Stomach smooth muscle (tissue), 2 donors: ENCODE measurements around the gene TFB1M.
"Not testable (repeated sequence)": the region's sequence is repeated elsewhere in the genome, so short reads cannot be mapped to it uniquely, and the experiment has no call there.

ENCODE experiments used
- H3K27ac ChIP-seq: one replicate; pipeline ENCODE4 v1.7.0; 2013; ENCODE audit warnings: mild to moderate bottlenecking, low read length, inconsistent platforms
- H3K27me3 ChIP-seq, 2 donors: one replicate each; pipeline ENCODE4 v1.7.0; 2013; ENCODE audit warnings: low read length in 2 of 2; ENCODE audit not compliant: insufficient read depth in 2 of 2, control insufficient read depth in 1 of 2
- H3K36me3 ChIP-seq, 2 donors: one replicate each; pipeline ENCODE4 v1.7.0; 2013; ENCODE audit warnings: low read length in 2 of 2; ENCODE audit not compliant: control insufficient read depth in 2 of 2, insufficient read depth in 2 of 2
- H3K4me1 ChIP-seq: one replicate; pipeline ENCODE4 v1.7.0; 2013; ENCODE audit warnings: low read length; ENCODE audit not compliant: control insufficient read depth, insufficient read depth
- H3K4me3 ChIP-seq, 2 donors: one replicate each; pipeline ENCODE4 v1.7.0; 2013; ENCODE audit warnings: low read length in 2 of 2
- H3K9ac ChIP-seq, 2 donors: one replicate each; pipeline ENCODE4 v1.7.0; 2013; ENCODE audit warnings: low read length in 2 of 2, mild to moderate bottlenecking in 1 of 2
- H3K9me3 ChIP-seq, 2 donors: one replicate each; pipeline ENCODE4 v1.7.0; 2013; ENCODE audit warnings: low read length in 2 of 2; ENCODE audit not compliant: control insufficient read depth in 2 of 2
- donor health status: healthy.
- donor health status: Pancreatic carcinoma.

Gene TFB1M

DNA sequence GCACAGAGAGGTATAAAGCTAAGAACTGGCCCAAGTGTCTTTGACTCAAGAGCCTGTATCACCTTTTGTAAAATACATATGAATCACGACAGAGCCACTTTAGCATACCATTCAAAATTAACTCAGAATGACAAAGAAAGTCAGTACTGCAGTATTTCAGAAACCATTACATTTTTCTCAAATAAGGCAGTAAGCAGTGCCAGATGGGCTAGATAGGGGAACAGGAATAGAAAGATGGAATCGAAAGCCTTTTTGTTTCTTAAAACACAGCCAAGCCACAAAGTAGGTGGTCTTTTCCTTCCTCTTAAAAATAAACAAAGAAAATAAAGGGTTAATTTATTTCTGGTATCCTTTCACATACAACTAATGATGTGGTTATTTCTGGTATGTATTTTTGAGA, 40.2 kb downstream of the TFB1M start:
- peaks cover 19% of the 10 kb centered on the region for H3K4me1 ChIP-seq
- no peak overlapping the region for H3K27ac ChIP-seq

DNA sequence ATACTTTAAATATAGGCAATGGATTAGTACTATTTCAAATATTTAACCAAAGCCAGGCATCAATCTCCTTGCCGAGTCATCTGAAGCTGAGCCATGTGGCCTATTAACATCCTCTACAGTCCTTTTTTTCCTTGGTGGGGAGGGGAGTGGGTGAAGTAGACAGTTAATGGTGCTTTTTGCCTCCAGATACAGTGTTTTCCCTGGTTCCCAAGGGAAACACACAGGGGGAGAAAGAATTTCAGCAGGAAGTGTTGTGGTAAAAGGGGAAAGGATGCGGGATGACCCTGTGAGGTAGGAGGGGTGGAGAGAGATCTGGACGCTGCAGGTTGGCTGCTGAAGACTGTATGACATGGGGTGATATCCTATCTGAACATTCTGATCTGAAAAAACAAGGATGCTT, 40.9 kb downstream of the TFB1M start:
- peak overlapping the region; percentile 7 to 16 for H3K4me3 ChIP-seq
- H3K4me1 ChIP-seq: peaks cover 19% of the 10 kb centered on the region
- peak overlapping the region; percentile 38 for H3K27ac ChIP-seq
- H3K9ac ChIP-seq: no peak overlapping the region
- H3K9me3 ChIP-seq: no peaks in the 10 kb centered on the region
- no peaks in the 10 kb centered on the region for H3K27me3 ChIP-seq
- H3K36me3 ChIP-seq: no peaks in the 10 kb centered on the region

More for the DNA sequence above, 40.2 kb downstream of the TFB1M start:
- H3K4me3 ChIP-seq: no peak overlapping the region
- no peaks in the 10 kb centered on the region for H3K9me3 ChIP-seq
- no peaks in the 10 kb centered on the region for H3K27me3 ChIP-seq
- H3K9ac ChIP-seq: no peak overlapping the region
- H3K36me3 ChIP-seq: no peaks in the 10 kb centered on the region

DNA sequence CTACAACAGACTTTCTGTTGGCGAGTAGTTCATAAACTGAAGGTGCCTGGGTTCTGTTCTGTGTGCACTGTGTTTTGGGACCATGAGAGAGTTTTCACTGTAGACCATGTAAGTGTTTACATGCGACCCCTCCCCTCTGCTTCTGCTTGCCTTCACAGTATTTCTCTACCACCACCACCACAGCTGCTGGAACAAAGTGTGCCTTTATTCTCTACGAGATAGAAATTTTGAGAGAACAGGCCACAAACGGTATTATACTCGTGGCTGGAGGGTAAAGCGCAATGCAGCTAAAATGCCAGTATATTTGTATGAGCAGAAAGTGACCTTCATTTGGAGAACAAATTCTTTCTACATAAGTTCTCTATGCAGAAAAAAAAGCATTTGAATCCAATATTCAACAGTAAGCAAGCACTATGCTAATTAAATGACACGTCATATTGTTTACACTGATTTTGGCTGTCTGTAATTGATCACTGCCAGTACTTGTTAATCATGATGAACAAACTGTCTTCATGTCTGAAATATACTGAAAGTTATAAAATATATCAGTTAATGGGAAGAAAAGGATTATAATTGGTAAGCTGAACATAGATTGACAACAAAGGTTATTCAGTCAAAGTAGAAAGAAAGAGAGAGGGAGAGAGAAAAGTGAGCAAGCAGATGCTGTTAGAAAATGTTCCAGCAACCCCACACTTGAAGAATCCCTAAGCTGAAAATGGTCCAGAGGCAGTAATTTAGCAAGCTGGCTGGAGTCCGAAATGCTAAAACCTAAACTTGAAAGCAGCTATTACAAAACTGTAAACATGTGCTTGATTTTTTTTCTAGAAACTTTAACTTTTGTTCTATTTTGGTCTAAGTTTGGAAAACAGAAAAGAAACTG, 41.7 kb downstream of the TFB1M start:
- Histone ChIP-seq H3K9me3 (no peaks in the 10 kb centered on the region), H3K36me3 (no peaks in the 10 kb centered on the region), H3K27ac (peak overlapping the region; percentile 38), H3K4me3 (peak overlapping the region; percentile 0 to 36), H3K27me3 (no peaks in the 10 kb centered on the region), H3K4me1 (peaks cover 19% of the 10 kb centered on the region), H3K9ac (no peak overlapping the region)

DNA sequence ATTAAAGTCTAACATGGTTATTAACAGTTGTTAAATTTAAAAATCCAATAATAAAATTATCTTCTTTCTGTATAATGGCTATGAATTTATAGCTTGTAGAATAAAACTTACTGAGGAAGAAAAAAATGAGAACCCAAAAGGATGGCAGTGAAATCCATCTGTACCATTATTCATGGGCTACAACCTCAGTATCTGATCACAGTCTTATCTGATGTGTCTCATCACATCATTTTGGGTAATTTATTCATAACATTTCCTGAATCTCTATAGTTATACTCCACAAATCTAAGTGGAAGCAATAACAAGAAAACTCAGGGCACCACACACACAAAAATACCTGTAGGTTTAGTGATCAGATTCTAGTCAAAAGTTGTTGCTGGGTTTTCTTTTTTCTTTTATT, 43.1 kb downstream of the TFB1M start:
- H3K27ac ChIP-seq: no peak overlapping the region
- H3K36me3 ChIP-seq: no peaks in the 10 kb centered on the region

DNA sequence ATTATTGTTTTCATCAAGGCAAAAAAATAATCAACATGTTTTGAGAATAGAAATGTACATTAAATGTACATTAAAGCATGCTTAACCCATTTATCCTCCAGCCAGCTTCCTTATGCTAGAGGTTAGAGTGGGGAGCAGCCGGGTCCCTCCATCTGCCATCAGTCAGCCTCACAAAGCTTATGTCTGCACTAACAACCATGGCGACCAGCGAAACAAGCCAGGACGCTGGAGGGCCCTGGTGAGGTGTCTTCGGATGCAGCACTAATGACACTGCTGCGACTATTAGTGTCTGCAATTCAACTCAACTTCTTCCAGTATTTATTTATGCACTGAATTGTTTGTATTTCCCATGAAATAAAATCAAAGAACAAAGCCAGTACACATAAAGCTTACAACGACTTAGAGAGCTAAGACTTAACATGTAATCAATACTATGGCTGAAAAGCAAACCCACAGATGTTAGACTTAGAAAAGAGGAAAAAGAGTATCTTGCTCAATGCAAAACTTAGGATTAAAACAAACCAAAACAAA, 43.7 kb downstream of the TFB1M start:
- Histone ChIP-seq H3K27ac (no peak overlapping the region), H3K4me3 (no peak overlapping the region), H3K9me3 (no peaks in the 10 kb centered on the region), H3K36me3 (no peaks in the 10 kb centered on the region), H3K9ac (no peak overlapping the region), H3K4me1 (peaks cover 13% of the 10 kb centered on the region), H3K27me3 (no peaks in the 10 kb centered on the region)

More for the DNA sequence above, 43.1 kb downstream of the TFB1M start:
- Histone ChIP-seq H3K27me3 (no peaks in the 10 kb centered on the region), H3K4me3 (no peak overlapping the region), H3K9me3 (no peaks in the 10 kb centered on the region), H3K4me1 (peaks cover 18% of the 10 kb centered on the region), H3K9ac (no peak overlapping the region)

DNA sequence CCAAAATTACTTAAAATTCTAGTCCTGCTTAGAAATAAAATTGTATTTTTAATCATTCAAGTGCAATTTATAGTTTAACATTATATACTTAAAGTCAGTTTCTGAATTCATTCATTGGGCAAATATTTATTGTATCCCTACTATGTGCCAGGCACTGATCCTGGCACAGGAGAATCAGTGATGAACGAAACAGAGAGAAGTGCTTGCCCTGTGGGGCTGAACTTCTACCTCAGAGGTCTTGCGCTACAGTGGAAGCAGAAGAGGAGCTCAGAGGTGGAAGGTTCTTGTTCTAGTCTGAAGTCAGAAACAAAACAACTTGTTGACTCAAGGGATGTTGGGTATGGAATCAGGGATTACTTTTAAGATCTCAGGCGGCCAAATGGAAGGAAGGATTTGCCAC, 44.5 kb downstream of the TFB1M start:
- no peak overlapping the region for H3K27ac ChIP-seq
- no peaks in the 10 kb centered on the region for H3K9me3 ChIP-seq
- no peak overlapping the region for H3K4me3 ChIP-seq
- H3K27me3 ChIP-seq: no peaks in the 10 kb centered on the region
- no peaks in the 10 kb centered on the region for H3K36me3 ChIP-seq
- H3K9ac ChIP-seq: no peak overlapping the region
- H3K4me1 ChIP-seq: peaks cover 13% of the 10 kb centered on the region

DNA sequence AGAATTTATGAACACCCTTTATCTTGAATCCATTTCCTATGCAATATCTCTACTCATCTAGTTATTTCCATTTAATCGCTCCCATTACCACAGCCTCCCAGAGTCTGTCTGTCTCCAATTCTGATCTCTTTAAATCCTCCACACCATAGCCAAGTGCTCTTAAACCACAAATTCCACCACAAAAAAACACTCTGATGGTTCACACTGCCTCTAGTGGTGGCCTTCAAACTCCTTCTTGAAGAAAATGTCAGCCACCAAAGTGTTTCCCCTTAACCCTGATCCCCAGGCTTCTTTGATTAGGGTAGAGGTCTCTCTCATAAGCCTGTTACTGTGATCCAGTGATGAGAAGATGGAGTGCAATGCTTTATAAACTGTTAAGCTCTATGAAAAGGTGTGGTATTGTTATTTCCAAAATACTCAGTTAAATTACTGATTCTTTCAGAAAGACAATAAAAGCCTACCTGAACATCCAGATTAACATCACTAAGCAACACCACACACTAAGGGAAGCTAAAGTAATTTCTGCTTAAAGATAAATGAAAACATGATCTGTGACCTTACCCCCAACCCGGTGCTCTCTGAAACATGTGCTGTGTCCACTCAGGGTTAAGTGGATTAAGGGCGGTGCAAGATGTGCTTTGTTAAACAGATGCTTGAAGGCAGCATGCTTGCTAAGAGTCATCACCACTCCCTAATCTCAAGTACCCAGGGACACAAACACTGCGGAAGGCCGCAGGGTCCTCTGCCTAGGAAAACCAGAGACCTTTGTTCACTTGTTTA, 46.0 kb downstream of the TFB1M start:
- not testable (repeated sequence) for H3K4me3 ChIP-seq, H3K27me3 ChIP-seq, H3K4me1 ChIP-seq, H3K9me3 ChIP-seq, H3K27ac ChIP-seq, H3K36me3 ChIP-seq, H3K9ac ChIP-seq

DNA sequence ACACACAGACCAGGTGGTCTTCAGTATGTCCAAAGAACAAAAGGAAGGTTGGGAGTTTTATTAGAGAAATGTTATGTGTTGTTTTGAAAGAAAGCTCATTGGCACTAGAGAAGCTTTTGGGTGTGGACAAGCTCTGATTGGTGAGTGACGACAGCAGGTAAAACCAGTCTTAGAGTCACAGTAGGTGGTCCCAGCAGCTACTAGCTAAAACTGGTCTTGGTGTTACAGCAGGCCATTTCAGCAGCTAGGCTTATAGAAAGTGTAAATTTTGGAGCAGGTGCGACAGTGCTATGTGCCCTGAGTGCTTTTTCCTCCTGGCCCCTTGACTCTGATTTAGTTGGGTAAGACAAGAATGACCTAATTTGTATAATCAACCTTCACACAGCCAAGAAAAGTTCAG, 46.9 kb downstream of the TFB1M start:
- Histone ChIP-seq H3K27ac (no peak overlapping the region), H3K27me3 (no peaks in the 10 kb centered on the region), H3K4me3 (no peak overlapping the region), H3K9ac (no peak overlapping the region), H3K36me3 (no peaks in the 10 kb centered on the region), H3K4me1 (no peaks in the 10 kb centered on the region), H3K9me3 (no peaks in the 10 kb centered on the region)

DNA sequence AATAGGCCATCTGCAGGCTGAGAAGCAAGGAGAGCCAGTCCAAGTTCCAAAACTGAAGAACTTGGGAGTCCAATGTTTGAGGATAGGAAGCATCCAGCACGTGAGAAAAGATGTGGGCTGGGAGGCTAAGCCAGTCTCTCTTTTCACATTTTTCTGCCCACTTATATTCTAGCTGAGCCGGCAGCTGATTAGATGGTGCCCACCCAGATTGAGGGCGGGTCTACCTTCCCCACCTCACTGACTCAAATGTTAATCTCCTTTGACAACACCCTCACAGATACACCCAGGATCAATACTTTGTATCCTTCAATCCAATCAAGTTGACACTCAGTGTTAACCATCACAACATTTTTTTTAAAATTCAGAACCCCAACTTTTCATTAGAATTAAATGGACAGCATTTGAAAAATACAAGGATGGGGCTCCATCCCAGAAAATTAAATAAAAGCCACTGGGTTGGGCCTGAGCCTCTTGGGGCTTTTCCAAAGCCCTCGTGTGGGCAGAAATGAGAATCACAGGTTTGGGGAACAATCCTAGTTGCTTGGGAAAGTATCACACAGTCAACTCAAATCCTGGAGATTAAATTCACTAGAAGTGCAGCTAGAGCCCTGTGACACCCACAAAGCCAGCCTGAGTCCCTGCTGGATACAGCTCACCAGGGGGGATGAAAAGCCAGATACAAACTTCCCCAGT, 48.3 kb downstream of the TFB1M start:
- no peaks in the 10 kb centered on the region for H3K36me3 ChIP-seq
- no peak overlapping the region for H3K9ac ChIP-seq
- H3K9me3 ChIP-seq: no peaks in the 10 kb centered on the region
- no peaks in the 10 kb centered on the region for H3K4me1 ChIP-seq
- H3K4me3 ChIP-seq: no peak overlapping the region
- H3K27me3 ChIP-seq: no peaks in the 10 kb centered on the region
- no peak overlapping the region for H3K27ac ChIP-seq

DNA sequence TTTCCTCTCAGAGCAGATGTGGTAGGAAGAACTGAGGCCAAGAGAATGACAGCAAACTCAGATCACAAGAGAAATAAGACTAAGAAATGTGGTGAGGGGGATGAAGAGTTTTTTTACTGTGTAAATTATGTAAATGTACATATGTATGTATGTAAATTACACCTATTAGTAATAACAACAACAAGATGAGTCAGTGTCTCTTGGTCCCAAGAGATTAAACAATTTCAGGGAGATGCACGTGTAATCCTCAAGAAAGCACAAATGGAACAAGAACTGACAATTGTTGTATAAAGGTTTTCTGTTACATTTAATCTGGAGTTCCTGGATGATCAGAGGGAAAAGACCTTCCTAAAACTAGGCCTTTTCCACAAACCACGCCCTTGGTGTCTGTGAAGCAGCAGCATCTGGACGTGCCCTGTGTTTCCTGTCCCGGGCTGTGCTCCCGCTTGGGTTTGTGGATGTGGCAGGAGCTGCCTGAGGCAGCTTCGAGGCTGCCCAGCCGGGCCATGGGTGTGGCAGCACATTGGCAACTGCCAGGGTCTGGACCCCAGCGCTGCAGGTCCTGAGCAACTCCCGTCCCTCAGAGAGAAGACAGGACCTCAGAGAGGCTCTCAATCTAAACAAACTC, 49.5 kb downstream of the TFB1M start:
- H3K27ac ChIP-seq: no peak overlapping the region
- H3K4me3 ChIP-seq: no peak overlapping the region
- H3K36me3 ChIP-seq: peaks cover 5 to 6% of the 10 kb centered on the region in 2 donors
- no peaks in the 10 kb centered on the region for H3K9me3 ChIP-seq
- no peaks in the 10 kb centered on the region for H3K4me1 ChIP-seq
- no peak overlapping the region for H3K9ac ChIP-seq
- no peaks in the 10 kb centered on the region for H3K27me3 ChIP-seq
